Inflammatory macrophage (primary cell): Measurements from ENCODE around the gene SEPHS1.
"Not testable (repeated sequence)": the region's sequence is repeated elsewhere in the genome, so short reads cannot be mapped to it uniquely, and the experiment has no call there.

Experiments
- DNase-seq, 2 donors: peaks; one replicate each; pipeline ENCODE4 v3.0.0-alpha.2; 2020 to 2022

Gene SEPHS1

GRCh38 chr10:13356392-13356791 is 8.3 kb upstream of the SEPHS1 start:
- no peak for DNase-seq

- peak in 1 of 2 donors; percentile 4 for DNase-seq
Measured at GRCh38 chr10:13354783-13355182, 6.7 kb upstream of the SEPHS1 start.

DNA sequence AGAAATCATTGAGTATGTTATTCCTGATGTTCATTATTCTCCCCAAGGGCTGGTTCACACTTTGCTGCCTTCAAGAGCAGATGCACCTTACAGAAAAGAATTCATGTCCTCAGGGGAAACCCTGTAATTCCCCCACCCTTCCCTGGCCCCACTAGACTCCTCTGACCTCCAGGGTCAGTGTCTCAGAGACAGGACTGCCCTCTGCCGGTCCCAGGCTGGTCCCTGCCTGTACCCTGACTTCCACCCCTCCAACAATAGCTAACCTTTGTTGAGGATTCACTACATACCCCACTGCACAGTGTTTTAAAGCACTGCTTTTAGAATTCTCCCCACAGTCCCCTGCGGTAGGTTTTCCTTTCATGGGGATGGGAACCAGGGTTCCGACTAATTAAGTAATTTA is 4.4 kb upstream of the SEPHS1 start:
- DNase-seq, result no peak

- no peak for DNase-seq
Measured at GRCh38 chr10:13351340-13351915, 3.3 kb upstream of the SEPHS1 start.

GRCh38 chr10:13349463-13350274 is 1.6 kb upstream of the SEPHS1 start:
- DNase-seq, result peak; percentile 70 to 84

DNA sequence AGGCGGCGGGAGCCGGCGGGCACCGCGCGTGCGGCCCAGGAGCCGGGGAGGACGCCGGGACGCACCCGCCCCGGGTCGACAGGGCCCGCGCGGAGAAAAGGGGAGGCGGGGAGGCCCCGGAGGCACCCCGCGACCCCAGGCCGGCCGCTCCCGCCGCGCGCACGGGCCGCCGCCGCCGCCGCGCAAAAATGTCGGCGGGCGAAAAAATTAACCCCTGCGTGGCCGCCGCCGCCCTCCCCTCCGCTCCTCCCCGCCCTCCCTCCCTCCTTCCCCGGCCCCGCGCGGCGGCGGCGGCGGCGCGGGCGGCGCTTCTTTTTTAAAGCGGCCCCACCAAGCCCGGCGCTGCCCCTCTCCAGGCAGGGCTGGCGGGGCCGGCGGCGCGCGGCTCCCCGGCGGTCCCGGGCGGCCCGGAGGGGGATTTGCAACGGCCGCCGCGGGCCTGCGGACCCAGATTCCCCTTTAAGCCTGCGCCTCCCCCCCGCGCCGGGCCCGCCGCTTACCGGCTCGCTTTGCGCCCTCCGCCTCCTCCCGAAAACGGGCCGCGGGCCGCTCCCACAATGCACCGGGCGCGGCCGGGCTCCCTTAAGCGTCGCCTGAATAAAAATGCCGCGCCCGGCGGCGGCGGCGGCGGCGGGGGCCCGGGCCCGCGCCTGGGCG is 465 bp downstream of the SEPHS1 start:
- DNase-seq, result peak; percentile 71 to 83

DNA sequence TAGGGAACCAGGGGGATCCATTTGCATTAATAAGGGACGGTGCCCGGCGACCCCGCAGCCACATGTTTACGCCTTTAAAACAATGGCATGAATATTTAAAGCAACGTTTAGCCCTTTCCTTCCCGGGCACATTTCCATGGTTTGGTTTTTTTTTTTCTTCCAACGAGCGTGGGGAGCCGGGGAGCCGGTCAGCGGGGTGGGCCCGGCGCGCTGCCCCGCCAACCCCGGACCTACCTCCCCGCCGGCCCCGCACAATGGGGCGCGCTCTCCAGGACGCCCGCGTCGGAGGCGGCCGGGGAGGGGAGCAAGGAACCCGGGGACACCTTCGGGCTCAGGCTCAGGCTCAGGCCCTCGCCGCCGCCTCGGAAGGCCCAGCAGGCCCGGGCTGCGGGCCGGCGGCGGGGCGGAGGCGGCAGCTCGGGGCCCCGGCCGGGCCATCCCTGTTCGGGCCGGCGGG is 1.0 kb downstream of the SEPHS1 start:
- peak in 1 of 2 donors; percentile 52 for DNase-seq

- DNase-seq, result no peak
Measured at GRCh38 chr10:13346283-13347042, 1.6 kb downstream of the SEPHS1 start.

GRCh38 chr10:13340626-13341376 is 7.3 kb downstream of the SEPHS1 start:
- no peak for DNase-seq

DNA sequence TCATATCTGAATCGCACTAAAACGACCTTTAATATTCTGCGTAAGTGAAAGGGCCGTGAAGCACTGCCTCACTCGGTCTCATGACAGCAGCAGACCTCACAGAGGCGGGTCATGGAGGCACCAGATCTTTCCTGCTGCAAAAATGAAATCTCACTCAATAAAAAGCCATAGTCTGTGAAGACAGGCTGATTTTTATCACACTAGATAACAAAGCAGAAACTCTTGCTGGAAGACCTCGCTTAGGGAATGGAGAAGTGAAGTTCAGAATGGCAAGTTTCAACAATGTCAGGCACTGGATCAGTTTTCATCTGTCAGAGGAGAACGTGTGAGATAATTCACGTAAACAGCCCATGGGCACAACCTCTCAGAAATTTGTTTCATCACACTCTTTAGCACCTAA is 8.0 kb downstream of the SEPHS1 start:
- no peak for DNase-seq

GRCh38 chr10:13338390-13339110 is 9.5 kb downstream of the SEPHS1 start:
- no peak for DNase-seq

- no peak for DNase-seq
Measured at GRCh38 chr10:13337827-13338196, 10.3 kb downstream of the SEPHS1 start.

GRCh38 chr10:13337128-13337826 is 10.8 kb downstream of the SEPHS1 start:
- no peak for DNase-seq

- no peak for DNase-seq
Measured at GRCh38 chr10:13335881-13336280, 12.2 kb downstream of the SEPHS1 start.

DNA sequence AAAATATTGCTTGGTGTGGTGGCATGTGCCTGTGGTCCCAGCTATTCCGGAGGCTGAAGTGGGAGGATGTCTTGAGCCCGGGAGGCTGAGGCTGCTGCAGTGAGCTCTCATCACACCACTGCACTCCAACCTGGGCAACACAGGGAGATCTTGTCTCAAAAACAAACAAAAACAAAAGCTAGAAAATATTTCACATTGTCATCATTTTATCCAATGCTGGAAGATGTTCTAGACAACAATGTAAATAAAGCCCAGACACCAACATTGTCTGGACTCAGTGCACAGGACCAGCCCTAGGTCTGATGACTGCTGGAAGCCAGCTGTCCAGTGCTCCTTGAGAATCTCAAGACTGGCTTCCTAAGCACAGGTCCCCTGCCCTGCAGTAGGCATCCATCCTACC is 13.5 kb downstream of the SEPHS1 start:
- DNase-seq, result no peak

DNA sequence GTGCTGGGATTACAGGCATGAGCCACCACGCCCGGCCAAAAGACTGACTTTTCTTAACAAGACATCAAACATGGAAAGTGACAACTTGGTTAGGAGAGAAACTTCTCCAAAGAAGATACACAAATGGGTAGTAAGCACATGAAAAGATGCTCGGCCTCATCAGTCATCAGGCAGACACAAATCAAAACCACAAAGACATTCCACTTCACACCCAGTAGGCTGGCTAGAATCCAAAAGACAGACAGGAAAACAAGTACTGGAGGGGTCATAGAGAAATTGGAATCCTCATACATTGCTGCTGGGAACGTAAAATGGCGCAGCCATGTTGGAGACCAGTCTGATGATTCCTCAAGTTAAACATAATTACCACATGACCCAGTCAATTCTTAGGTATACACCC is 16.4 kb downstream of the SEPHS1 start:
- no peak for DNase-seq

GRCh38 chr10:13330980-13331379 is 17.1 kb downstream of the SEPHS1 start:
- DNase-seq, result not testable (repeated sequence)

GRCh38 chr10:13329565-13329964 is 18.5 kb downstream of the SEPHS1 start:
- no peak for DNase-seq

DNA sequence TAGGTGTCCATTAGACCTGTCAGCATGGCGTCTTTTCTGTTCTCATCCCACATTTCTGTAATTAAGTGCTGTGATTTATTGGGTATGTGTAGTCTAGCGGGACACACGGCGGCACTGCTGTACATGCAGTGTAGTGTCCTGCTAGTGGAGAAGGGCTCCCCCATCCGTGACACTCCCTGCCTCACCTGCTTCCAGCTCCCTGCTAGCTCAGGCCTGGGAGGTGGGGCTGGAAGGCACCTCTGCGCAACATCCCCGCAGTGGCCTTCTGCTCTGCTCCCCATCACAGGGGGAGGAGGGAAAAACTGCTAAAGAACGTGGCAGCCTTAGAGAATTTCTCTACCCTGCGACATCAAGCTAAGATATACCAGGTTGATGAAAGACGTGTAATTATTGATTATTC is 19.5 kb downstream of the SEPHS1 start:
- no peak for DNase-seq

GRCh38 chr10:13328126-13328525 is 20.0 kb downstream of the SEPHS1 start:
- DNase-seq, result no peak

DNA sequence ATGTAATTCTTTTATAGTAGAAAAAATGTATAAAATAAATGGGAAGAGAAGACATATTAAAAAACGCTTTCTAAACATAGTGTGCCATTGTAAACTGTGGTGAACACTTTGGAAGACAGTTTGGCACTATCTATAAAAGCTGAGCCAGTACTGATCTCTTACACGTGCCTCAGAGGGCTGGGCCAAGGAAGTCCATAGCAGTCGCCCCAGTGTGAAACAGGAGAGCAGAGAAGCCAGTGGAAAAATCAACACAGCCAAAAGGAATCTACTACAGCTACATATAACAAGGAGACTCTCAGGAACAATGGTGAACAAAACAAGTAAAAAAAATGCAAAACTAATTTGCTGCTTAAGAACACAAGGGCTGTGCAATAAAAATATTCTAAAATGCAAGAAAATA is 20.6 kb downstream of the SEPHS1 start:
- no peak for DNase-seq
